Fibroblast of pulmonary artery (primary cell): ENCODE results near the gene SBK3.

Source experiments
- DNase-seq: peaks from one replicate; pipeline ENCODE4 v3.0.0-alpha.2; 2010; ENCODE audit warnings: low read depth
- H3K4me3 ChIP-seq: replicated peaks from 2 replicates; pipeline ENCODE4 v1.5.1; 2011; ENCODE audit warnings: low read depth, mild to moderate bottlenecking, control low read depth, low read length, moderate library complexity
- TF ChIP-seq, protein P1 (sequence below): IDR thresholded peaks from 2 replicates; pipeline ENCODE4 v1.5.1; 2011; ENCODE audit warnings: mild to moderate bottlenecking, control low read depth, low read length, inconsistent platforms; ENCODE audit errors: missing control alignments

SBK3 gene, protein sequence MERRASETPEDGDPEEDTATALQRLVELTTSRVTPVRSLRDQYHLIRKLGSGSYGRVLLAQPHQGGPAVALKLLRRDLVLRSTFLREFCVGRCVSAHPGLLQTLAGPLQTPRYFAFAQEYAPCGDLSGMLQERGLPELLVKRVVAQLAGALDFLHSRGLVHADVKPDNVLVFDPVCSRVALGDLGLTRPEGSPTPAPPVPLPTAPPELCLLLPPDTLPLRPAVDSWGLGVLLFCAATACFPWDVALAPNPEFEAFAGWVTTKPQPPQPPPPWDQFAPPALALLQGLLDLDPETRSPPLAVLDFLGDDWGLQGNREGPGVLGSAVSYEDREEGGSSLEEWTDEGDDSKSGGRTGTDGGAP

DNA sequence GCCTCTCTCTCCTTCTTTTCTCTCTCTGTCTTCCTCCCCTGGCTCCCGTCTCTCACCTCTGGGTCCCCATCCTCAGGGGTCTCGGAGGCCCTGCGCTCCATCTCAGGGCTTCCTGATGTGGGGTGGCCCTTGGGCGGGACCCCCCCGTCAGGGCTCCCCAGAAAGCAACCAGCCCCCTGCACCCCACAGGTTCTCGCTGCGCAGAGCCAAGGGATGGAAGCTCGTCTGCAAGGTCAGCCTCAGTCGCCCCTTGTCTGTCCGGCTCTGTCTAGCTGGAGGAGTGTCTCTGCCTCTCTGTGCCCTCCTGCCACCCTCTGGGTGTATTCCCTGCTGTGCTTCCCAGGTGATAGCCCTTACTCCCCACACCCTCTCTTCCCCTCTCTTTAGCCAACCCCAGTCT lies at the start of gene SBK3:
Gene SBK3 (minus strand): TSS at position 101 of the 400 bp plus-strand sequence. CDS start 0 bp downstream, at position 101.
- TF ChIP-seq, protein P1, sequence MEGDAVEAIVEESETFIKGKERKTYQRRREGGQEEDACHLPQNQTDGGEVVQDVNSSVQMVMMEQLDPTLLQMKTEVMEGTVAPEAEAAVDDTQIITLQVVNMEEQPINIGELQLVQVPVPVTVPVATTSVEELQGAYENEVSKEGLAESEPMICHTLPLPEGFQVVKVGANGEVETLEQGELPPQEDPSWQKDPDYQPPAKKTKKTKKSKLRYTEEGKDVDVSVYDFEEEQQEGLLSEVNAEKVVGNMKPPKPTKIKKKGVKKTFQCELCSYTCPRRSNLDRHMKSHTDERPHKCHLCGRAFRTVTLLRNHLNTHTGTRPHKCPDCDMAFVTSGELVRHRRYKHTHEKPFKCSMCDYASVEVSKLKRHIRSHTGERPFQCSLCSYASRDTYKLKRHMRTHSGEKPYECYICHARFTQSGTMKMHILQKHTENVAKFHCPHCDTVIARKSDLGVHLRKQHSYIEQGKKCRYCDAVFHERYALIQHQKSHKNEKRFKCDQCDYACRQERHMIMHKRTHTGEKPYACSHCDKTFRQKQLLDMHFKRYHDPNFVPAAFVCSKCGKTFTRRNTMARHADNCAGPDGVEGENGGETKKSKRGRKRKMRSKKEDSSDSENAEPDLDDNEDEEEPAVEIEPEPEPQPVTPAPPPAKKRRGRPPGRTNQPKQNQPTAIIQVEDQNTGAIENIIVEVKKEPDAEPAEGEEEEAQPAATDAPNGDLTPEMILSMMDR: no peak

DNA sequence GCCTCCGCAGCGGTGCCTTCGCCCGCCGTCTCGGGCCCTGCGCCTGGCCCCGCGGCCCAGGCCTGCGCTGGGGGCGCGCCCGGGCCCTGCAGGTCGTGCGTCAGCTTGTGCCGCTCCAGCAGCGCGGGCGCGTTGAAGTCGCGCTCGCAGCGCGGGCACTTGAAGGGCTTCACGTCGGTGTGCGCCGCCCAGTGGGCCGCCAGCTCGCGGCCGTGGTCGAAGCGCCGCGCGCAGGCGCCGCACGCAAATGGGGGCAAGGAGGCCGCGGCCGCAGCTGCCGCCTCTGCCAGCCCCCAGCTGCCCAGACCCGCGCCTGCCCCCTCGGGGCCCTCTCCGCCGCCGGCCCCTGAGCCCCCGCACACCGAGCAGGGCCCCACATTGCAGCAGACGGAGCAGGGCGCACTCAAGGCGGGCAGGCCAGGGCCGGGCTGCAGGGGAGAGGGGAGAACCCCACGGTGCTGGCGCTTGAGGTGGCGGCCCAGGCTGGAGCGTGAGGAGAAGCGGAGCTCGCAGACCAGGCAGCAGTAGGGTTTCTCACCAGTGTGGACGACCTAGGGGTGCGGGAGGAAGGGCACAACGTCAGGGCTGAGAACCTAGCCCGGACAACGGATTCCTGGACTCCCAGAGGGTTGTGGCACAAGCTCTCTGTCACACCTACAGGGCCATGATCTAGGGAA lies 47.9 kb upstream of the SBK3 start:
- TF ChIP-seq, protein P1: no peak
- H3K4me3 ChIP-seq: no peak overlapping the region
- DNase-seq: no peak

More for the DNA sequence above, at the start of gene SBK3:
- no peak within 1 kb of the TSS for H3K4me3 ChIP-seq
- no peak for DNase-seq

DNA sequence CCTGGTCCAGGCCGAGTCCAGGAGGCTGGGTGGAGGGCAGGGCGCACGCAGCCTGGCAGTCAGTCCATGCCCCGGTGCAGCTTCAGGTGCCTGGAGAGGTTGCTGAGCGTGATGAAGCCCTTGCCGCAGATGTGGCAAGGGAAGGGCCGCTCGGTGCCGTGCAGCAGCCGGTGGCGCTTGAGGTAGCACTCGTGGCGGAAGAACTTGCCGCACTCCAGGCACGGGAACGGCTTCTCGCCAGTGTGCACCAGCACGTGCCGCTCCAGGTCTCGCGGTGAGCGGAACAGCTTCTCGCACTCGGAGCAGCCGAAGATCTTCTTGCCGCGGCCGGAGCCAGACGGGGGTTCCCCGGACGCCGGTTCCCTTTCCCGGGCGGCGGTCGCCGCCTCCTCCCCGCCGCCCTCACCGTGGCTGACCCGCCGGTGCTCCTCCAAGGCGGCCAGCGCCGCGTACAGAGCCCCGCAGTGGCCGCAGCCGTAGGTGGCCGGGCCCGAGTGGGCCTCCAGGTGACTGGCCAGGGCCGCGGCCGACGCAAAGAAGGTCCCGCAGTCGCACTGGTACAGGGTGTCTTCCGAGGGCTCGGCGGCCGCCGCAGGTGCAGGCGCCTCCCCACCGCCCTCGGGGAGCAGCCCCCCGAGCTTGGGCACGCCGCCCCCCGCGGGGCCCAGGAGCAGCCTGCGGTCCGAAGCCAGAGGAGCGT lies 47.2 kb upstream of the SBK3 start:
- no peak for DNase-seq
- no peak overlapping the region for H3K4me3 ChIP-seq
- TF ChIP-seq, protein P1: no peak

DNA sequence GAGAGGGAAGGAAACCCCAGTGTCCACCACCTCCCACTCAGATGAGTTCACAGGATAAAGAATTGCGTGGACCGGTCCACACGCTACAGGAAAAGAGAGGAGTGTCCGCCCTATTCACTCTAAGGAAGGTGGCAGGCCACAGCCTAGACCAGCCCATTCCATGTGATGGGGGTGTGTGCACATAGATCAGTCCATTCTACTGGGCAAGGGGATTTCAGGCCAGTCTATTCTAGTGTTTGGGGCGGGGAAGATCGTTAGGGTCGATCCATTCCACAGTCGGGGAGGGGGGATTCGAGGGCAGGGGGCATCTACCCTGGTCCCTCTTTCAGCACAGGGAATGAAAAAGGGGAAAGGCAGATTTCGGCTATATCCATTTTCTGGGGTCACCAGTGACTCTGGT lies 46.2 kb upstream of the SBK3 start:
- H3K4me3 ChIP-seq: no peak overlapping the region
- DNase-seq: no peak
- TF ChIP-seq, protein P1: no peak

DNA sequence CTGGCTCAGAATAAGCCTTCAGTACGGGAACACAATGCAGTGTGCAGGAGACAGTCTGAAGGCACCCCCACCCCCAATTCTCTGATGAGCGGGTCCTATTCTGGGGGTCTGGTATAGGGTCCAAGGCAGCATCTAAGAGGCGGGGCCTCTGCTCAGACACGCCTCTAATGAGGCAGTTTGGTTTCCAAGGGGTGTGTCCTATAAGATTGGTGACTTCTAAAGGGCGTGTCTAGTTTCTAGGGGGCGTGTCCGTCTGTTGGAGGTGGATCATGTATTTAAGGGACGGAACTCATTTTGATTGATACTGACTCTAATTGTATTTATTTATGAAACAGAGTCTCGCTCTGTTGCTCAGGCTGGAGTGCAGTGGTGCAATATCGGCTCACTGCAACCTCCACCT lies 45.3 kb upstream of the SBK3 start:
- no peak for DNase-seq
- TF ChIP-seq, protein P1: no peak
- no peak overlapping the region for H3K4me3 ChIP-seq

DNA sequence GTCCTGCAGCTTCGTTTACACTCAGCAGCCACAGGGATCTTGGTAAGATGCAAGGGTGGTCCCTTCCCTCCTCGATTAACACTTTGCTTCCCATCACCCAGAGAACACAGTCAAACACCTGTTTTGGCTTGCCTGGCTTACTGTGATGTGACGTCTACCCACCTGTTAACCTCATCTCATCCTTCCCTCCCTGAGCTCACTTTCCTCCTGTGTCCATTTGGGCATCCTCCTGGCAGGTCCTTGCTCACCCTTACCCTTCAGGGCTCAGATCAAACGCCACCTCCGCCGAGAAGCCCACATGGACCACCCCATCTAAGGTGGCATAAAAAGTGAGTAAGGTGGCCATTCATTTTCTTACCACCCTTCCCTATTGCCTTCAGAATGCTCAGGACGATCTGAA lies 44.8 kb upstream of the SBK3 start:
- TF ChIP-seq, protein P1: no peak
- no peak overlapping the region for H3K4me3 ChIP-seq
- no peak for DNase-seq
